M059J (cell line): ENCODE results near the gene GADD45G. TPM values are rescaled to one million over a fixed set of nuclear protein-coding genes. Genes with fewer than 3 reads are reported as not detected.

Experiments
- DNase-seq: peaks from one replicate; pipeline ENCODE4 v3.0.0-alpha.2; 2012; ENCODE audit warnings: low read depth
- total RNA-seq: library from RNA; depleted of rRNA; stranded (reverse); fragments of >200 nt; shearing (Covaris generic); gene quantifications from 2 replicates; pipeline ENCODE4 v1.2.3, GENCODE V29; 2014

Gene GADD45G
- total RNA-seq, 1 experiment from 2014 or later = 0.49 TPM

- no peak for DNase-seq
Observed at GRCh38 chr9:89609426-89610006, 4.7 kb downstream of the GADD45G start.

GRCh38 chr9:89610391-89610925 is 5.6 kb downstream of the GADD45G start:
- no peak for DNase-seq

GRCh38 chr9:89611425-89611824 is 6.6 kb downstream of the GADD45G start:
- no peak for DNase-seq

GRCh38 chr9:89612566-89613278 is 7.9 kb downstream of the GADD45G start:
- no peak for DNase-seq

GRCh38 chr9:89613912-89614892 is 9.4 kb downstream of the GADD45G start:
- DNase-seq = no peak

- DNase-seq = no peak
Observed at GRCh38 chr9:89615661-89616060, 10.8 kb downstream of the GADD45G start.

- DNase-seq = no peak
Observed at GRCh38 chr9:89616411-89616810, 11.6 kb downstream of the GADD45G start.

GRCh38 chr9:89617978-89618377 is 13.2 kb downstream of the GADD45G start:
- DNase-seq = no peak

GRCh38 chr9:89619019-89619418 is 14.2 kb downstream of the GADD45G start:
- DNase-seq = no peak

GRCh38 chr9:89619424-89620138 is 14.8 kb downstream of the GADD45G start:
- no peak for DNase-seq

- no peak for DNase-seq
Observed at GRCh38 chr9:89621031-89621430, 16.2 kb downstream of the GADD45G start.

- DNase-seq = no peak
Observed at GRCh38 chr9:89621676-89622075, 16.9 kb downstream of the GADD45G start.

GRCh38 chr9:89622933-89623861 is 18.4 kb downstream of the GADD45G start:
- DNase-seq = no peak

- DNase-seq = no peak
Observed at GRCh38 chr9:89623925-89624420, 19.2 kb downstream of the GADD45G start.

GRCh38 chr9:89625721-89626687 is 21.2 kb downstream of the GADD45G start:
- DNase-seq = no peak

GRCh38 chr9:89626741-89627265 is 22.0 kb downstream of the GADD45G start:
- DNase-seq = no peak

- DNase-seq = no peak
Observed at GRCh38 chr9:89628601-89629000, 23.8 kb downstream of the GADD45G start.

- DNase-seq = no peak
Observed at GRCh38 chr9:89629081-89629976, 24.5 kb downstream of the GADD45G start.
